HCT116 (cell line): ENCODE data around the gene AKAP13. TPM values are rescaled to one million over a fixed set of nuclear protein-coding genes. Genes with fewer than 3 reads are reported as not detected.

Experiments
- ATAC-seq: fragments of 200-7000 bp; cut with Tn5 transposase; 2 replicates; pipeline ENCODE4 v1.9.1; 2020; ENCODE audit warnings: mild to moderate bottlenecking, moderate library complexity
- BruUV-seq: library from RNA; stranded (reverse); fragments of 400-500 nt; replicated peaks from 2 replicates; lab custom pipeline; 2021; lab: Mats Ljungman, UMichigan
- CTCF ChIA-PET: fragments of 300-600 bp; sonication (Branson Sonifier 250); formaldehyde crosslinking; loops from one replicate; lab custom pipeline; 2021; ENCODE audit warnings: antibody characterized with exemption; lab: Charles Lee
- POLR2A ChIA-PET: fragments of 300-600, 350-600 bp; sonication (Branson Sonifier 250); formaldehyde crosslinking; loops from one replicate; lab custom pipeline; 2021; ENCODE audit warnings: antibody characterized with exemption; lab: Charles Lee
- RAD21 ChIA-PET, 2 experiments: fragments of 300-600 bp; sonication (Branson Sonifier 250); formaldehyde crosslinking; loops; one replicate each; lab custom pipeline; 2023; ENCODE audit warnings: low total read pairs in 2 of 2; ENCODE audit not compliant: uncharacterized antibody in 2 of 2, unreplicated experiment in 2 of 2, low non-redundant PET in 1 of 2; lab: Charles Lee
- DNase-seq: peaks from one replicate; pipeline ENCODE4 v3.0.0-alpha.2; 2010; ENCODE audit warnings: low read depth, low spot score
- H2AFZ ChIP-seq: fragments of 200-600 bp; shearing (Covaris generic), sonication (generic); 2 replicates; pipeline ENCODE4 v1.6.1; 2017; ENCODE audit warnings: low read depth, mixed run types, mixed read lengths, antibody characterized with exemption, low read length; ENCODE audit not compliant: poor library complexity, severe bottlenecking
- H3K27ac ChIP-seq: 2 replicates; pipeline ENCODE4 v1.5.1; 2012; ENCODE audit warnings: low read depth, low read length
- H3K27me3 ChIP-seq: fragments of 200-600 bp; sonication (generic); 2 replicates; pipeline ENCODE4 v1.6.1; 2016; ENCODE audit warnings: mixed run types, low read length, mixed read lengths; ENCODE audit not compliant: insufficient read depth
- H3K36me3 ChIP-seq, 2 experiments: fragments of 200-500 bp in 1 of 2; fragments of 200-600 bp in 1 of 2; sonication (Bioruptor generic) in 1 of 2; sonication (generic) in 1 of 2; 2 replicates each; pipeline versions ENCODE4 v1.5.1 to v1.6.1; 2014 to 2016; ENCODE audit warnings: low read length in 2 of 2, inconsistent platforms in 1 of 2, mixed read lengths in 1 of 2, mixed run types in 1 of 2; ENCODE audit not compliant: insufficient read depth in 2 of 2, control insufficient read depth in 1 of 2
- H3K4me1 ChIP-seq, 2 experiments: fragments of 200-600 bp in 1 of 2; sonication (generic) in 1 of 2; 2 replicates each; pipeline versions ENCODE4 v1.5.1 to v1.6.1; 2012 to 2017; ENCODE audit warnings: low read length in 2 of 2, inconsistent platforms in 1 of 2, mild to moderate bottlenecking in 1 of 2, mixed read lengths in 1 of 2, mixed run types in 1 of 2, moderate library complexity in 1 of 2; ENCODE audit not compliant: insufficient read depth in 2 of 2, control insufficient read depth in 1 of 2
- H3K4me2 ChIP-seq: fragments of 200-600 bp; sonication (generic); 2 replicates; pipeline ENCODE4 v1.6.1; 2017; ENCODE audit warnings: mixed run types, low read length, mixed read lengths
- H3K4me3 ChIP-seq, 2 experiments: fragments of 200-600 bp in 1 of 2; sonication (generic) in 1 of 2; replicated peaks in 1 of 2; 2 replicates each; pipeline ENCODE4 v1.5.1; 2011 to 2016; ENCODE audit warnings: low read length in 2 of 2, control low read depth in 1 of 2, low read depth in 1 of 2, mild to moderate bottlenecking in 1 of 2, mixed read lengths in 1 of 2, mixed run types in 1 of 2
- H3K79me2 ChIP-seq: fragments of 200-600 bp; sonication (generic); 2 replicates; pipeline ENCODE4 v1.6.1; 2017; ENCODE audit warnings: mild to moderate bottlenecking, mixed run types, low read length, moderate library complexity, mixed read lengths; ENCODE audit not compliant: insufficient read depth
- H3K9ac ChIP-seq: fragments of 200-600 bp; sonication (generic); 2 replicates; pipeline ENCODE4 v1.6.1; 2016; ENCODE audit warnings: low read length, mixed read lengths
- H3K9me2 ChIP-seq: fragments of 200-600 bp; sonication (generic), shearing (Covaris generic); 2 replicates; pipeline ENCODE4 v1.6.1; 2017; ENCODE audit warnings: mixed run types, mild to moderate bottlenecking, moderate library complexity; ENCODE audit not compliant: insufficient read depth
- H3K9me3 ChIP-seq, 2 experiments: fragments of 200-500 bp in 1 of 2; fragments of 200-600 bp in 1 of 2; sonication (Bioruptor generic) in 1 of 2; sonication (generic) in 1 of 2; 2 replicates each; pipeline ENCODE4 v1.6.1; 2014 to 2017; ENCODE audit warnings: low read length in 2 of 2, mixed read lengths in 2 of 2, inconsistent platforms in 1 of 2, low read depth in 1 of 2, mild to moderate bottlenecking in 1 of 2, mixed run types in 1 of 2, moderate library complexity in 1 of 2; ENCODE audit not compliant: control insufficient read depth in 1 of 2, insufficient read depth in 1 of 2
- H4K20me1 ChIP-seq: fragments of 200-600 bp; sonication (generic), shearing (Covaris generic); 2 replicates; pipeline ENCODE4 v1.6.1; 2017; ENCODE audit warnings: mixed run types, mild to moderate bottlenecking, moderate library complexity; ENCODE audit not compliant: insufficient read depth
- ELF1 ChIP-seq: IDR thresholded peaks from 2 replicates; pipeline ENCODE4 v1.6.1; 2012; ENCODE audit warnings: low read depth, borderline replicate concordance
- EZH2 ChIP-seq: fragments of 200-600 bp; sonication (generic); IDR thresholded peaks from 2 replicates; pipeline ENCODE4 v1.6.1; 2017; ENCODE audit warnings: antibody characterized with exemption, mixed run types
- EZH2phosphoT487 ChIP-seq: fragments of 200-600 bp; IDR thresholded peaks from 2 replicates; pipeline ENCODE4 v1.6.1; 2018; ENCODE audit warnings: antibody characterized with exemption, borderline replicate concordance
- FOSL1 ChIP-seq: IDR thresholded peaks from 2 replicates; pipeline ENCODE4 v1.6.1; 2012; ENCODE audit warnings: low read depth
- POLR2A ChIP-seq: IDR thresholded peaks from 2 replicates; pipeline ENCODE4 v1.7.0; 2011; ENCODE audit warnings: borderline replicate concordance; ENCODE audit not compliant: insufficient read depth, insufficient read length; ENCODE audit errors: extremely low read depth
- RAD21 ChIP-seq: IDR thresholded peaks from 2 replicates; pipeline ENCODE4 v1.6.1; 2012; ENCODE audit warnings: low read depth, mild to moderate bottlenecking
- SRF ChIP-seq: IDR thresholded peaks from 2 replicates; pipeline ENCODE4 v1.6.1; 2012; ENCODE audit warnings: low read depth
- ZFX ChIP-seq: fragments of 450-650 bp; IDR thresholded peaks from 2 replicates; pipeline ENCODE4 v1.6.1; 2017
- intact Hi-C: fragments of 100-400 bp; cut with micrococcal nuclease; formaldehyde crosslinking; loops from 2 replicates; pipeline ENCODE4 v1.10.0; 2022
- total RNA-seq: library from RNA; stranded (reverse); gene quantifications from one replicate; pipeline ENCODE4 v1.2.1, GENCODE V29; 2021; ENCODE audit not compliant: unreplicated experiment
- TF ChIP-seq, protein P1 (sequence below): IDR thresholded peaks from 2 replicates; pipeline ENCODE4 v1.6.1; 2012
- TF ChIP-seq, protein P2 (sequence below): IDR thresholded peaks from 2 replicates; pipeline ENCODE4 v1.6.1; 2012; ENCODE audit warnings: low read depth
- TF ChIP-seq, protein P3 (sequence below): IDR thresholded peaks from 2 replicates; pipeline ENCODE4 v1.6.1; 2011; ENCODE audit warnings: mild to moderate bottlenecking, low read length, moderate library complexity; ENCODE audit not compliant: insufficient replicate concordance; ENCODE audit errors: extremely low read depth

Gene AKAP13
- total RNA-seq, 1 experiment from 2014 or later, result 43.1 TPM

DNA sequence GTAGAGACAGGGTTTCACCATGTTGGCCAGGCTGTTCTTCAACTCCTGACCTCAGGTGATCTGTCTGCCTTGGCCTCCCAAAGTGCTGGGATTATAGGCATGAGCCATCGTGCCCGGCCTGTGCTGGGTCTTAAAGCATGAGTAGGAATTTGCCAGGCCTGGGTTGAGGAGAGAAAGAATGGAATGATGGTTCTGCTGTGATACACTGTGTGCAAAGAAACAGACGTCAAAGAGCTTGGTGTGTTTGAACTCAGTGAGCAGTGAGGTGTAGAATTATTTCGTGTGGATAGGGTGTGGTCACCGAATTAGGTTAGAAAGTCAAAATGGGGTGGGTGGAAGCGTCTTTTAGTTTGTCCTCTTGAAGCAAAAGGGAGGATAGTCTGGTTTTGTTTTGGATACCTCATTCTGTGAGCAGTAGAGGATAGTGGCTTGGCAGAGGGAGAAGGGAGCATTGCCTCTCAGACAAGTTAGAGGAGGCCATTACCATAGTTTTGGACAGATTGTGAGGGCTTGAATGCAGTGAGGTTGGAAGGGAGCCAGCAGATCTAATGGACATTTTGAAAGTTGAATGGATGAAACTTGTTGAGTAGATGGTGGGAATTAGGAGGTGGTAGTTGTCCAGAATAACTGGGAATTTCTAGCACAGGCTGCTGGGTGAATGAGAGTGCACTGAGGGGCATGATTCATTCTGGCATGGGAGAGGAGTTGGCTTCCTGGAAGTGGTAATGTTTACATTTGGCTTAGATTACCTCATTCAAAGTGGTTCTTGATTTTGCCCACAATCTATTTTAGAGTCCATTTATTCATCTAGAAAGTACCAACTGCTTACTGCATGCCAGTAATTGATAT, 27.2 kb downstream of the AKAP13 start:
- Histone ChIP-seq H3K4me3 (no peak overlapping the region), H3K36me3 (no peaks in the 10 kb centered on the region), H3K27me3 (no peaks in the 10 kb centered on the region), H3K9me2 (no peaks in the 10 kb centered on the region), H3K9me3 (no peaks in the 10 kb centered on the region), H2AFZ (no peak overlapping the region), H3K9ac (no peak overlapping the region), H3K27ac (no peak overlapping the region), H3K4me1 (peaks cover 38 to 66% of the 10 kb centered on the region in 2 experiments), H3K4me2 (peak overlapping the region; percentile 57), H3K79me2 (peaks cover 96% of the 10 kb centered on the region), H4K20me1 (no peaks in the 10 kb centered on the region)
- intact Hi-C loops, result no loop called here
- TF ChIP-seq EZH2phosphoT487 (no peak), FOSL1 (peak; percentile 38; the same call in 1 of the 2 replicates)
- ATAC-seq (peak; percentile 58; the same call in 1 of the 2 replicates), DNase-seq (no peak)
- ChIA-PET POLR2A (no interaction called here), CTCF (no interaction called here), RAD21 (no interaction called here)
- BruUV-seq, result no TSS peak

DNA sequence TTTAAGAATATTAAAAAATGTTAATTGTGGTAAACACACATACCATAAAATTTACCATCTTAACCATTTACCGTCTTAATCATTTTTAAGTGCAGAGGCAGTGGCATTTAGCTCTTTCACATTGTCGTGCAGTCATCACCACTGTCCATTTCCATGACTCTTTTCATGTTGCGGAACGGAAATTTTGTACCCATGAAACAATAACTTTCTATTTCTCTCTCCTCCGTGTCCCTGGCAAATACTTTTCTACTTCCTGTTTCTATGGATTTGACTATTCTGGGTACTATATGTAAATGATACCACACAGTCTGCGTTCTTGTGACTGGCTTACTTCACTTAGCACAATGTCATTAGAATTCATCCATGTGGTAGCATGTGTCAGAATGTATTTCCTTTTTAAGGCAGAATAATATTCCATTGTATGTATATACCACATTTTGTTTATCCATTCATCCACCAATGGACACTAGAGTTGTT, 27.9 kb downstream of the AKAP13 start:
- BruUV-seq, result no TSS peak
- TF ChIP-seq, protein P1, sequence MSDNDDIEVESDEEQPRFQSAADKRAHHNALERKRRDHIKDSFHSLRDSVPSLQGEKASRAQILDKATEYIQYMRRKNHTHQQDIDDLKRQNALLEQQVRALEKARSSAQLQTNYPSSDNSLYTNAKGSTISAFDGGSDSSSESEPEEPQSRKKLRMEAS, result no peak
- TF ChIP-seq, protein P2, sequence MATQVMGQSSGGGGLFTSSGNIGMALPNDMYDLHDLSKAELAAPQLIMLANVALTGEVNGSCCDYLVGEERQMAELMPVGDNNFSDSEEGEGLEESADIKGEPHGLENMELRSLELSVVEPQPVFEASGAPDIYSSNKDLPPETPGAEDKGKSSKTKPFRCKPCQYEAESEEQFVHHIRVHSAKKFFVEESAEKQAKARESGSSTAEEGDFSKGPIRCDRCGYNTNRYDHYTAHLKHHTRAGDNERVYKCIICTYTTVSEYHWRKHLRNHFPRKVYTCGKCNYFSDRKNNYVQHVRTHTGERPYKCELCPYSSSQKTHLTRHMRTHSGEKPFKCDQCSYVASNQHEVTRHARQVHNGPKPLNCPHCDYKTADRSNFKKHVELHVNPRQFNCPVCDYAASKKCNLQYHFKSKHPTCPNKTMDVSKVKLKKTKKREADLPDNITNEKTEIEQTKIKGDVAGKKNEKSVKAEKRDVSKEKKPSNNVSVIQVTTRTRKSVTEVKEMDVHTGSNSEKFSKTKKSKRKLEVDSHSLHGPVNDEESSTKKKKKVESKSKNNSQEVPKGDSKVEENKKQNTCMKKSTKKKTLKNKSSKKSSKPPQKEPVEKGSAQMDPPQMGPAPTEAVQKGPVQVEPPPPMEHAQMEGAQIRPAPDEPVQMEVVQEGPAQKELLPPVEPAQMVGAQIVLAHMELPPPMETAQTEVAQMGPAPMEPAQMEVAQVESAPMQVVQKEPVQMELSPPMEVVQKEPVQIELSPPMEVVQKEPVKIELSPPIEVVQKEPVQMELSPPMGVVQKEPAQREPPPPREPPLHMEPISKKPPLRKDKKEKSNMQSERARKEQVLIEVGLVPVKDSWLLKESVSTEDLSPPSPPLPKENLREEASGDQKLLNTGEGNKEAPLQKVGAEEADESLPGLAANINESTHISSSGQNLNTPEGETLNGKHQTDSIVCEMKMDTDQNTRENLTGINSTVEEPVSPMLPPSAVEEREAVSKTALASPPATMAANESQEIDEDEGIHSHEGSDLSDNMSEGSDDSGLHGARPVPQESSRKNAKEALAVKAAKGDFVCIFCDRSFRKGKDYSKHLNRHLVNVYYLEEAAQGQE, result no peak
- TF ChIP-seq EZH2 (no peak), SRF (no peak), POLR2A (no peak), RAD21 (no peak), ZFX (no peak), EZH2phosphoT487 (no peak), ELF1 (no peak)
- TF ChIP-seq, protein P3, sequence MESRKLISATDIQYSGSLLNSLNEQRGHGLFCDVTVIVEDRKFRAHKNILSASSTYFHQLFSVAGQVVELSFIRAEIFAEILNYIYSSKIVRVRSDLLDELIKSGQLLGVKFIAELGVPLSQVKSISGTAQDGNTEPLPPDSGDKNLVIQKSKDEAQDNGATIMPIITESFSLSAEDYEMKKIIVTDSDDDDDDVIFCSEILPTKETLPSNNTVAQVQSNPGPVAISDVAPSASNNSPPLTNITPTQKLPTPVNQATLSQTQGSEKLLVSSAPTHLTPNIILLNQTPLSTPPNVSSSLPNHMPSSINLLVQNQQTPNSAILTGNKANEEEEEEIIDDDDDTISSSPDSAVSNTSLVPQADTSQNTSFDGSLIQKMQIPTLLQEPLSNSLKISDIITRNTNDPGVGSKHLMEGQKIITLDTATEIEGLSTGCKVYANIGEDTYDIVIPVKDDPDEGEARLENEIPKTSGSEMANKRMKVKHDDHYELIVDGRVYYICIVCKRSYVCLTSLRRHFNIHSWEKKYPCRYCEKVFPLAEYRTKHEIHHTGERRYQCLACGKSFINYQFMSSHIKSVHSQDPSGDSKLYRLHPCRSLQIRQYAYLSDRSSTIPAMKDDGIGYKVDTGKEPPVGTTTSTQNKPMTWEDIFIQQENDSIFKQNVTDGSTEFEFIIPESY, result no peak

More for the DNA sequence above, 27.9 kb downstream of the AKAP13 start:
- Histone ChIP-seq H3K27me3 (no peaks in the 10 kb centered on the region), H3K36me3 (no peaks in the 10 kb centered on the region), H3K4me3 (no peak overlapping the region), H3K9me2 (no peaks in the 10 kb centered on the region), H3K4me2 (peak overlapping the region; percentile 57; the same call in 1 of the 2 replicates), H3K9me3 (no peaks in the 10 kb centered on the region), H4K20me1 (no peaks in the 10 kb centered on the region), H3K9ac (no peak overlapping the region), H3K79me2 (peaks cover 94% of the 10 kb centered on the region), H2AFZ (no peak overlapping the region), H3K4me1 (peaks cover 45 to 68% of the 10 kb centered on the region in 2 experiments), H3K27ac (no peak overlapping the region)
- no peak for ATAC-seq
- RAD21 ChIA-PET, result no interaction called here
- POLR2A ChIA-PET, result no interaction called here
- no peak for DNase-seq
- intact Hi-C loops, result no loop called here
- CTCF ChIA-PET, result no interaction called here
